Keratinocyte (primary cell): ENCODE data around the gene ADIG.

Experiments
- EZH2 ChIP-seq: IDR thresholded peaks from one replicate; pipeline ENCODE4 v1.6.1; 2012; ENCODE audit warnings: inconsistent platforms, mild to moderate bottlenecking, low read length, moderate library complexity
- TF ChIP-seq, protein P1 (sequence below), 3 experiments: IDR thresholded peaks in 1 of 3; conservative IDR thresholded peaks in 1 of 3; optimal IDR thresholded peaks in 1 of 3; 2 replicates in 2 of 3; 3 replicates in 1 of 3; pipeline versions ENCODE3 to v1.5.1; 2011; ENCODE audit warnings: low read length in 3 of 3, mild to moderate bottlenecking in 3 of 3, moderate library complexity in 2 of 3, control low read depth in 1 of 3, inconsistent platforms in 1 of 3; ENCODE audit not compliant: insufficient read depth in 2 of 3; ENCODE audit errors: extremely low read depth in 1 of 3

DNA sequence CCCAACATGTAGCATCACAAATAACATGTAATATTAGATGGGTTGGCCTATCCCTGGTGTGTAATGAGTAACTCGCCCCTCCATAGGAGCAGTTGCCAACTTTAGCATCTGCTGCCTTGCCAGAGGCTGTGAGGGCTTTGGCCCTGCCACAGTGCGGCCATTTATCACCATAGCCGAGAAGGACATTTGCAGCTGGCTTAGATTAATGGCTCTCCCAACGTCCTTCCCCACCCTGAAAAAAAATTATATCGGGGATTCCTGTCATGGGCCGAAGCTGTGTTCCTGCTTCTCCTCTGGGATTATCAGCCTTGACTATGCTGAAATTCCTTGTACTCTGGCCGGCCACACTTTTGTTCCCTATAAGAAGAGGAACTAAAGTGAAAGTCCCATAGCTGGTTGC is 7.6 kb upstream of the ADIG start:
- TF ChIP-seq, protein P1, sequence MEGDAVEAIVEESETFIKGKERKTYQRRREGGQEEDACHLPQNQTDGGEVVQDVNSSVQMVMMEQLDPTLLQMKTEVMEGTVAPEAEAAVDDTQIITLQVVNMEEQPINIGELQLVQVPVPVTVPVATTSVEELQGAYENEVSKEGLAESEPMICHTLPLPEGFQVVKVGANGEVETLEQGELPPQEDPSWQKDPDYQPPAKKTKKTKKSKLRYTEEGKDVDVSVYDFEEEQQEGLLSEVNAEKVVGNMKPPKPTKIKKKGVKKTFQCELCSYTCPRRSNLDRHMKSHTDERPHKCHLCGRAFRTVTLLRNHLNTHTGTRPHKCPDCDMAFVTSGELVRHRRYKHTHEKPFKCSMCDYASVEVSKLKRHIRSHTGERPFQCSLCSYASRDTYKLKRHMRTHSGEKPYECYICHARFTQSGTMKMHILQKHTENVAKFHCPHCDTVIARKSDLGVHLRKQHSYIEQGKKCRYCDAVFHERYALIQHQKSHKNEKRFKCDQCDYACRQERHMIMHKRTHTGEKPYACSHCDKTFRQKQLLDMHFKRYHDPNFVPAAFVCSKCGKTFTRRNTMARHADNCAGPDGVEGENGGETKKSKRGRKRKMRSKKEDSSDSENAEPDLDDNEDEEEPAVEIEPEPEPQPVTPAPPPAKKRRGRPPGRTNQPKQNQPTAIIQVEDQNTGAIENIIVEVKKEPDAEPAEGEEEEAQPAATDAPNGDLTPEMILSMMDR (optimal IDR thresholded peaks at IDR 0.05 in 1 of 3, IDR thresholded peaks at IDR 0.05 in 1 of 3, conservative IDR thresholded peaks at IDR 0.05 in 1 of 3; ENCODE audit: extremely low read depth in 1 of 3, insufficient read depth in 2 of 3, low read length in 3 of 3), result no peak
- TF ChIP-seq EZH2, result no peak
